HG02981 (cell line): ENCODE measurements around the gene BCL7A.
"Not testable (repeated sequence)": the region's sequence is repeated elsewhere in the genome, so short reads cannot be mapped to it uniquely, and the experiment has no call there.

ENCODE experiments used
- ATAC-seq: cut with Tn5 transposase; IDR thresholded peaks from one replicate; pipeline ENCODE4 v1.9.1; 2021; ENCODE audit warnings: mild to moderate bottlenecking, moderate library complexity; ENCODE audit not compliant: unreplicated experiment

BCL7A gene

GRCh38 chr12:122024132-122024785, 2.6 kb downstream of the BCL7A start:
- ATAC-seq: no peak

- ATAC-seq: no peak
Observed at GRCh38 chr12:122026706-122027333, 5.1 kb downstream of the BCL7A start.

GRCh38 chr12:122028165-122028904, 6.7 kb downstream of the BCL7A start:
- ATAC-seq: no peak

GRCh38 chr12:122028905-122029560, 7.3 kb downstream of the BCL7A start:
- ATAC-seq: peak; percentile 52

GRCh38 chr12:122029620-122030423, 8.1 kb downstream of the BCL7A start:
- ATAC-seq: no peak

GRCh38 chr12:122030424-122031035, 8.8 kb downstream of the BCL7A start:
- ATAC-seq: no peak

GRCh38 chr12:122031342-122032216, 9.9 kb downstream of the BCL7A start:
- no peak for ATAC-seq

GRCh38 chr12:122032580-122032979, 10.9 kb downstream of the BCL7A start:
- no peak for ATAC-seq

GRCh38 chr12:122035292-122035691, 13.6 kb downstream of the BCL7A start:
- no peak for ATAC-seq

- ATAC-seq: no peak
Observed at GRCh38 chr12:122036153-122036552, 14.5 kb downstream of the BCL7A start.

- no peak for ATAC-seq
Observed at GRCh38 chr12:122040579-122041386, 19.1 kb downstream of the BCL7A start.

GRCh38 chr12:122041458-122041857, 19.8 kb downstream of the BCL7A start:
- not testable (repeated sequence) for ATAC-seq

- ATAC-seq: no peak
Observed at GRCh38 chr12:122042910-122043309, 21.2 kb downstream of the BCL7A start.

GRCh38 chr12:122043476-122043875, 21.8 kb downstream of the BCL7A start:
- no peak for ATAC-seq

GRCh38 chr12:122045262-122045661, 23.6 kb downstream of the BCL7A start:
- no peak for ATAC-seq

GRCh38 chr12:122046145-122046544, 24.5 kb downstream of the BCL7A start:
- no peak for ATAC-seq

- ATAC-seq: no peak
Observed at GRCh38 chr12:122048151-122048550, 26.5 kb downstream of the BCL7A start.

- ATAC-seq: no peak
Observed at GRCh38 chr12:122049827-122050226, 28.1 kb downstream of the BCL7A start.
